Effector memory CD4-positive, alpha-beta T cell (primary cell): Measurements from ENCODE around the gene SPEM1.

ENCODE experiments used
- DNase-seq, 3 donors: peaks; one replicate each; pipeline ENCODE4 v3.0.0-alpha.2; 2020
- H3K27ac ChIP-seq: 2 replicates; pipeline ENCODE4 v1.7.0; 2013; ENCODE audit warnings: mild to moderate bottlenecking, low read length, moderate library complexity; ENCODE audit not compliant: insufficient read depth, poor library complexity, severe bottlenecking
- H3K27me3 ChIP-seq: replicated peaks from 2 replicates; pipeline ENCODE4 v1.7.0; 2013; ENCODE audit warnings: mild to moderate bottlenecking, low read length; ENCODE audit not compliant: insufficient read depth, control insufficient read depth, poor library complexity, severe bottlenecking
- H3K36me3 ChIP-seq: 2 replicates; pipeline ENCODE4 v1.7.0; 2013; ENCODE audit warnings: mild to moderate bottlenecking, low read length, moderate library complexity; ENCODE audit not compliant: control insufficient read depth, insufficient read depth
- H3K4me1 ChIP-seq: 2 replicates; pipeline ENCODE4 v1.7.0; 2013; ENCODE audit warnings: low read length, mild to moderate bottlenecking; ENCODE audit not compliant: control insufficient read depth, insufficient read depth, poor library complexity, severe bottlenecking
- H3K4me3 ChIP-seq: 2 replicates; pipeline ENCODE4 v1.7.0; 2013; ENCODE audit warnings: low read length, low read depth, mild to moderate bottlenecking; ENCODE audit not compliant: insufficient read depth, poor library complexity, severe bottlenecking
- H3K9me3 ChIP-seq: 2 replicates; pipeline ENCODE4 v1.7.0; 2013; ENCODE audit warnings: mild to moderate bottlenecking, low read length, moderate library complexity; ENCODE audit not compliant: control insufficient read depth

SPEM1 gene

GRCh38 chr17:7440113-7440833 lies 20.1 kb downstream of the SPEM1 start:
- no peak for DNase-seq
- Histone ChIP-seq H3K4me3 (peak overlapping the region; percentile 32), H3K27me3 (peaks cover 34% of the 10 kb centered on the region), H3K4me1 (peaks cover 55% of the 10 kb centered on the region), H3K9me3 (no peaks in the 10 kb centered on the region), H3K27ac (no peak overlapping the region), H3K36me3 (no peaks in the 10 kb centered on the region)

GRCh38 chr17:7440834-7441195 lies 20.7 kb downstream of the SPEM1 start:
- H3K4me3 ChIP-seq = no peak overlapping the region
- H3K4me1 ChIP-seq = peaks cover 55% of the 10 kb centered on the region
- H3K27ac ChIP-seq = no peak overlapping the region
- DNase-seq = no peak
- H3K27me3 ChIP-seq = peaks cover 39% of the 10 kb centered on the region
- H3K36me3 ChIP-seq = no peaks in the 10 kb centered on the region
- no peaks in the 10 kb centered on the region for H3K9me3 ChIP-seq

GRCh38 chr17:7441266-7441665 lies 21.1 kb downstream of the SPEM1 start:
- Histone ChIP-seq H3K9me3 (no peaks in the 10 kb centered on the region), H3K27me3 (peaks cover 44% of the 10 kb centered on the region), H3K4me3 (no peak overlapping the region), H3K4me1 (peaks cover 55% of the 10 kb centered on the region), H3K36me3 (no peaks in the 10 kb centered on the region), H3K27ac (no peak overlapping the region)
- no peak for DNase-seq

- DNase-seq = no peak
- Histone ChIP-seq H3K4me3 (no peak overlapping the region), H3K27me3 (peaks cover 53% of the 10 kb centered on the region), H3K4me1 (peaks cover 54% of the 10 kb centered on the region), H3K27ac (no peak overlapping the region), H3K36me3 (no peaks in the 10 kb centered on the region), H3K9me3 (no peaks in the 10 kb centered on the region)
These were observed 22.0 kb downstream of the SPEM1 start for GRCh38 chr17:7442142-7442541.

- Histone ChIP-seq H3K27ac (no peak overlapping the region), H3K9me3 (no peaks in the 10 kb centered on the region), H3K36me3 (no peaks in the 10 kb centered on the region), H3K4me1 (peaks cover 37% of the 10 kb centered on the region), H3K27me3 (peaks cover 51% of the 10 kb centered on the region), H3K4me3 (no peak overlapping the region)
- no peak for DNase-seq
These were observed 23.7 kb downstream of the SPEM1 start for GRCh38 chr17:7443499-7444485.

- Histone ChIP-seq H3K9me3 (no peaks in the 10 kb centered on the region), H3K4me1 (peaks cover 29% of the 10 kb centered on the region), H3K27me3 (peaks cover 39% of the 10 kb centered on the region), H3K4me3 (peak within 1 kb of the TSS; percentile 32), H3K36me3 (no peaks in the 10 kb centered on the region), H3K27ac (no peak within 1 kb of the TSS)
- DNase-seq = no peak
These were observed 24.8 kb downstream of the SPEM1 start, which contains the start of gene CHRNB1 for GRCh38 chr17:7444682-7445618. TSS of gene CHRNB1 (plus strand) at chr17:7445061. CDS start at chr17:7445128, 67 bp downstream.

GRCh38 chr17:7445619-7445968 lies 25.5 kb downstream of the SPEM1 start:
- Histone ChIP-seq H3K9me3 (no peaks in the 10 kb centered on the region), H3K27me3 (peaks cover 33% of the 10 kb centered on the region), H3K4me1 (peaks cover 23% of the 10 kb centered on the region), H3K27ac (no peak overlapping the region), H3K4me3 (peak overlapping the region; percentile 32), H3K36me3 (no peaks in the 10 kb centered on the region)
- DNase-seq = no peak

- H3K27ac ChIP-seq = no peak overlapping the region
- H3K4me1 ChIP-seq = peaks cover 18% of the 10 kb centered on the region
- H3K4me3 ChIP-seq = no peak overlapping the region
- no peaks in the 10 kb centered on the region for H3K36me3 ChIP-seq
- no peaks in the 10 kb centered on the region for H3K9me3 ChIP-seq
- no peak for DNase-seq
- H3K27me3 ChIP-seq = peaks cover 25% of the 10 kb centered on the region
These were observed 28.3 kb downstream of the SPEM1 start for GRCh38 chr17:7448461-7448860.

- no peaks in the 10 kb centered on the region for H3K27me3 ChIP-seq
- DNase-seq = no peak
- peaks cover 10% of the 10 kb centered on the region for H3K4me1 ChIP-seq
- H3K27ac ChIP-seq = no peak overlapping the region
- peaks cover 16% of the 10 kb centered on the region for H3K36me3 ChIP-seq
- H3K9me3 ChIP-seq = no peaks in the 10 kb centered on the region
- H3K4me3 ChIP-seq = no peak overlapping the region
These were observed 39.9 kb downstream of the SPEM1 start for GRCh38 chr17:7459961-7460545.
